Natural killer cell (primary cell): Measurements from ENCODE around the gene LAMA1. TPM values are rescaled to one million over a fixed set of nuclear protein-coding genes. Genes with fewer than 3 reads are reported as not detected.

Experiments used
- ATAC-seq, 3 donors: fragments of 150-1000 bp in 2 of 3; fragments of 200-7000 bp in 1 of 3; cut with Tn5 transposase; 1 replicate in 1 of 3; 2 replicates in 2 of 3; pipeline ENCODE4 v1.10.0; 2021; ENCODE audit warnings: mild to moderate bottlenecking in 2 of 3, moderate library complexity in 2 of 3
- DNase-seq, 2 donors: peaks; one replicate each; pipeline versions ENCODE4 v3.0.0 to v3.0.0-alpha.2; 2013 to 2021; ENCODE audit warnings: mixed read lengths in 1 of 2
- H3K27ac ChIP-seq: one replicate; pipeline ENCODE4 v1.5.1; 2013; ENCODE audit warnings: mild to moderate bottlenecking, low read length
- H3K27me3 ChIP-seq: one replicate; pipeline ENCODE4 v1.6.1; 2013; ENCODE audit warnings: low read length; ENCODE audit not compliant: control insufficient read depth, insufficient read depth
- H3K36me3 ChIP-seq: one replicate; pipeline ENCODE4 v1.6.1; 2013; ENCODE audit warnings: low read length; ENCODE audit not compliant: control insufficient read depth, insufficient read depth
- H3K4me1 ChIP-seq: one replicate; pipeline ENCODE4 v1.6.1; 2013; ENCODE audit warnings: low read length; ENCODE audit not compliant: control insufficient read depth, insufficient read depth
- H3K4me3 ChIP-seq: one replicate; pipeline ENCODE4 v1.5.1; 2013; ENCODE audit warnings: low read length
- H3K9me3 ChIP-seq: one replicate; pipeline ENCODE4 v1.6.1; 2013; ENCODE audit warnings: low read length; ENCODE audit not compliant: control insufficient read depth, insufficient read depth
- H3K27ac Mint-ChIP-seq, 2 donors: one replicate each; pipeline ENCODE4 v1.8.0; 2022; ENCODE audit warnings: mild to moderate bottlenecking in 2 of 2, mixed read lengths in 2 of 2, moderate library complexity in 1 of 2
- H3K27me3 Mint-ChIP-seq, 2 donors: one replicate each; pipeline ENCODE4 v1.8.0; 2022; ENCODE audit warnings: low read depth in 2 of 2, mixed read lengths in 2 of 2
- H3K36me3 Mint-ChIP-seq: one replicate; pipeline ENCODE4 v1.8.0; 2022; ENCODE audit warnings: mixed read lengths
- H3K4me1 Mint-ChIP-seq, 2 donors: one replicate each; pipeline ENCODE4 v1.8.0; 2022; ENCODE audit warnings: mixed read lengths in 2 of 2
- H3K4me3 Mint-ChIP-seq: one replicate; pipeline ENCODE4 v1.8.0; 2022; ENCODE audit warnings: mild to moderate bottlenecking, moderate library complexity, mixed read lengths
- H3K9me3 Mint-ChIP-seq, 2 donors: one replicate each; pipeline ENCODE4 v1.8.0; 2022; ENCODE audit warnings: mixed read lengths in 2 of 2
- CTCF ChIP-seq: fragments of 200-600 bp; IDR thresholded peaks from one replicate; pipeline ENCODE4 v1.8.0; 2022; ENCODE audit warnings: antibody characterized with exemption
- WGBS: methylation state at CpG from one replicate; pipeline ENCODE4 v1.1.7; 2013; ENCODE audit warnings: missing lambda C conversion rate; ENCODE audit not compliant: insufficient coverage; 5-methylcytosine and 5-hydroxymethylcytosine counted together
- intact Hi-C: fragments of 100-400 bp; cut with micrococcal nuclease; formaldehyde crosslinking; loops from one replicate; pipeline ENCODE4 v1.14.2; 2022
- total RNA-seq, 4 donors: library from RNA; stranded (reverse); fragments of 120-200 nt in 1 of 4; gene quantifications; one replicate each; pipeline versions ENCODE4 v1.2.3 to v1.2.4, GENCODE V29; 2013 to 2022

Gene LAMA1
- total RNA-seq, 3 donors from 2014 or later (not counting 1 experiment from before 2014, with no cell fraction given): not detected

- Mint-ChIP-seq H3K9me3 (peaks cover 0 to 4% of the 10 kb centered on the region in 2 donors), H3K27me3 (no peaks in the 10 kb centered on the region), H3K36me3 (no peaks in the 10 kb centered on the region), H3K4me3 (no peak overlapping the region), H3K27ac (no peak overlapping the region), H3K4me1 (no peaks in the 10 kb centered on the region)
- Histone ChIP-seq H3K4me1 (no peaks in the 10 kb centered on the region), H3K4me3 (no peak overlapping the region), H3K27ac (no peak overlapping the region), H3K27me3 (no peaks in the 10 kb centered on the region), H3K36me3 (no peaks in the 10 kb centered on the region), H3K9me3 (peaks cover 4% of the 10 kb centered on the region)
- ATAC-seq (no peak), DNase-seq (no peak)
- intact Hi-C loops: no loop called here
- TF ChIP-seq CTCF: no peak
- 89% methylated on average over 14 of the region's 14 CpGs for WGBS
Measured at GRCh38 chr18:6950641-6951040, 167.0 kb downstream of the LAMA1 start.

GRCh38 chr18:6949800-6950586, 167.6 kb downstream of the LAMA1 start:
- Mint-ChIP-seq H3K9me3 (peaks cover 0 to 4% of the 10 kb centered on the region in 2 donors), H3K36me3 (no peaks in the 10 kb centered on the region), H3K27ac (no peak overlapping the region), H3K4me3 (no peak overlapping the region), H3K27me3 (no peaks in the 10 kb centered on the region), H3K4me1 (no peaks in the 10 kb centered on the region)
- Histone ChIP-seq H3K4me1 (no peaks in the 10 kb centered on the region), H3K4me3 (no peak overlapping the region), H3K9me3 (peaks cover 4% of the 10 kb centered on the region), H3K36me3 (no peaks in the 10 kb centered on the region), H3K27me3 (no peaks in the 10 kb centered on the region), H3K27ac (no peak overlapping the region)
- WGBS: 88% methylated on average over 11 of the region's 11 CpGs
- ATAC-seq (no peak), DNase-seq (no peak)
- intact Hi-C loops: no loop called here
- TF ChIP-seq CTCF: no peak

- DNase-seq (no peak), ATAC-seq (no peak)
- 93% methylated on average over 16 of the region's 16 CpGs for WGBS
- no peaks in the 10 kb centered on the region for H3K4me1 Mint-ChIP-seq
- no peaks in the 10 kb centered on the region for H3K27me3 Mint-ChIP-seq
- Histone ChIP-seq H3K27ac (no peak overlapping the region), H3K9me3 (no peaks in the 10 kb centered on the region), H3K4me1 (no peaks in the 10 kb centered on the region), H3K4me3 (no peak overlapping the region), H3K27me3 (no peaks in the 10 kb centered on the region), H3K36me3 (no peaks in the 10 kb centered on the region)
- TF ChIP-seq CTCF: no peak
- H3K9me3 Mint-ChIP-seq: no peaks in the 10 kb centered on the region
- intact Hi-C loops: no loop called here
- no peak overlapping the region for H3K27ac Mint-ChIP-seq
- H3K4me3 Mint-ChIP-seq: no peak overlapping the region
- no peaks in the 10 kb centered on the region for H3K36me3 Mint-ChIP-seq
Measured at GRCh38 chr18:6948281-6949055, 169.1 kb downstream of the LAMA1 start.
